Large intestine (tissue), 3 donors: ENCODE measurements around the gene LIPC. TPM values are rescaled to one million over a fixed set of nuclear protein-coding genes. Genes with fewer than 3 reads are reported as not detected.
A peak's percentile ranks its signal among the peaks of the same experiment; 100 is the strongest.

Experiments
- DNase-seq, 2 donors: peaks; one replicate each; pipeline versions ENCODE4 v3.0.0 to v3.0.0-alpha.2; 2013
- H3K27ac ChIP-seq: one replicate; pipeline ENCODE4 v1.5.1; 2013; ENCODE audit warnings: low read length
- H3K27me3 ChIP-seq: 2 replicates; pipeline ENCODE4 v1.6.1; 2013; ENCODE audit warnings: low read length; ENCODE audit not compliant: control insufficient read depth, insufficient read depth
- H3K36me3 ChIP-seq: 2 replicates; pipeline ENCODE4 v1.6.1; 2013; ENCODE audit warnings: low read length; ENCODE audit not compliant: control insufficient read depth, insufficient read depth
- H3K4me1 ChIP-seq: one replicate; pipeline ENCODE4 v1.6.1; 2013; ENCODE audit warnings: low read length; ENCODE audit not compliant: control insufficient read depth, insufficient read depth
- H3K4me3 ChIP-seq: one replicate; pipeline ENCODE4 v1.5.1; 2013; ENCODE audit warnings: low read length
- H3K9me3 ChIP-seq: one replicate; pipeline ENCODE4 v1.6.1; 2013; ENCODE audit warnings: mild to moderate bottlenecking, low read depth, low read length, moderate library complexity; ENCODE audit not compliant: control insufficient read depth
- WGBS: methylation state at CpG from one replicate; pipeline ENCODE4 v1.1.5; 2013; ENCODE audit warnings: low lambda C conversion rate; ENCODE audit not compliant: insufficient coverage; 5-methylcytosine and 5-hydroxymethylcytosine counted together
- polyA plus RNA-seq: library from polyadenylated mRNA; unstranded; fragments of 120-200 nt; gene quantifications from one replicate; pipeline ENCODE4 v1.2.1, GENCODE V29; 2013

The LIPC gene
- polyA plus RNA-seq, 1 donor, result 0.25 TPM

- Histone ChIP-seq H3K36me3 (no peaks in the 10 kb centered on the region), H3K27ac (no peak overlapping the region), H3K27me3 (no peaks in the 10 kb centered on the region), H3K9me3 (no peaks in the 10 kb centered on the region), H3K4me3 (no peak overlapping the region), H3K4me1 (peaks cover 8% of the 10 kb centered on the region)
- WGBS, result 60% methylated on average over 1 of the region's 7 CpGs
- no peak for DNase-seq
Observed at GRCh38 chr15:58432401-58432800, 610 bp downstream of the LIPC start.

- 67% methylated on average over 1 of the region's 4 CpGs for WGBS
- Histone ChIP-seq H3K4me3 (no peak overlapping the region), H3K27ac (no peak overlapping the region), H3K4me1 (peaks cover 9% of the 10 kb centered on the region), H3K9me3 (no peaks in the 10 kb centered on the region), H3K27me3 (no peaks in the 10 kb centered on the region), H3K36me3 (no peaks in the 10 kb centered on the region)
- no peak for DNase-seq
Observed at GRCh38 chr15:58433597-58434333, 2.0 kb downstream of the LIPC start.

- H3K36me3 ChIP-seq, result no peaks in the 10 kb centered on the region
- no peak overlapping the region for H3K4me3 ChIP-seq
- no peaks in the 10 kb centered on the region for H3K9me3 ChIP-seq
- H3K27ac ChIP-seq, result no peak overlapping the region
- H3K27me3 ChIP-seq, result no peaks in the 10 kb centered on the region
- no CpG with 5 or more reads among the region's 10 CpGs for WGBS
- H3K4me1 ChIP-seq, result peaks cover 12% of the 10 kb centered on the region
- no peak for DNase-seq
Observed at GRCh38 chr15:58434334-58434875, 2.6 kb downstream of the LIPC start.

GRCh38 chr15:58436552-58436951, 4.8 kb downstream of the LIPC start:
- Histone ChIP-seq H3K27me3 (no peaks in the 10 kb centered on the region), H3K4me3 (no peak overlapping the region), H3K27ac (no peak overlapping the region), H3K4me1 (peaks cover 29% of the 10 kb centered on the region), H3K9me3 (no peaks in the 10 kb centered on the region), H3K36me3 (no peaks in the 10 kb centered on the region)
- WGBS, result 92% methylated on average over 2 of the region's 4 CpGs
- DNase-seq, result no peak

GRCh38 chr15:58437531-58438105, 5.8 kb downstream of the LIPC start:
- peaks cover 31% of the 10 kb centered on the region for H3K4me1 ChIP-seq
- WGBS, result no CpG with 5 or more reads among the region's 9 CpGs
- H3K4me3 ChIP-seq, result no peak overlapping the region
- no peaks in the 10 kb centered on the region for H3K9me3 ChIP-seq
- H3K27me3 ChIP-seq, result no peaks in the 10 kb centered on the region
- no peaks in the 10 kb centered on the region for H3K36me3 ChIP-seq
- no peak overlapping the region for H3K27ac ChIP-seq
- no peak for DNase-seq

- H3K27ac ChIP-seq, result no peak overlapping the region
- WGBS, result no CpG with 5 or more reads among the region's 9 CpGs
- H3K4me3 ChIP-seq, result no peak overlapping the region
- no peaks in the 10 kb centered on the region for H3K27me3 ChIP-seq
- H3K4me1 ChIP-seq, result peaks cover 32% of the 10 kb centered on the region
- no peaks in the 10 kb centered on the region for H3K9me3 ChIP-seq
- DNase-seq, result no peak
- H3K36me3 ChIP-seq, result no peaks in the 10 kb centered on the region
Observed at GRCh38 chr15:58438111-58438510, 6.3 kb downstream of the LIPC start.

- Histone ChIP-seq H3K27ac (no peak overlapping the region), H3K9me3 (no peaks in the 10 kb centered on the region)
- WGBS, result 89% methylated on average over 4 of the region's 7 CpGs
Observed at GRCh38 chr15:58438956-58439355, 7.2 kb downstream of the LIPC start.

GRCh38 chr15:58440158-58440910, 8.5 kb downstream of the LIPC start:
- WGBS, result no CpG with 5 or more reads among the region's 7 CpGs
- peak overlapping the region; percentile 28 for H3K27ac ChIP-seq
- no peaks in the 10 kb centered on the region for H3K9me3 ChIP-seq
- no peaks in the 10 kb centered on the region for H3K36me3 ChIP-seq
- H3K4me3 ChIP-seq, result no peak overlapping the region
- peak in 1 of 2 donors; percentile 25 for DNase-seq
- no peaks in the 10 kb centered on the region for H3K27me3 ChIP-seq
- H3K4me1 ChIP-seq, result peaks cover 38% of the 10 kb centered on the region

More at GRCh38 chr15:58438956-58439355, 7.2 kb downstream of the LIPC start:
- H3K36me3 ChIP-seq, result no peaks in the 10 kb centered on the region
- no peak overlapping the region for H3K4me3 ChIP-seq
- H3K27me3 ChIP-seq, result no peaks in the 10 kb centered on the region
- peak in 1 of 2 donors; percentile 52 for DNase-seq
- H3K4me1 ChIP-seq, result peaks cover 33% of the 10 kb centered on the region

GRCh38 chr15:58440922-58441321, 9.1 kb downstream of the LIPC start:
- no peaks in the 10 kb centered on the region for H3K36me3 ChIP-seq
- no peaks in the 10 kb centered on the region for H3K27me3 ChIP-seq
- H3K9me3 ChIP-seq, result no peaks in the 10 kb centered on the region
- no peak overlapping the region for H3K4me3 ChIP-seq
- H3K27ac ChIP-seq, result peak overlapping the region; percentile 28
- no CpG with 5 or more reads among the region's 1 CpG for WGBS
- peaks cover 38% of the 10 kb centered on the region for H3K4me1 ChIP-seq
- DNase-seq, result peak in 1 of 2 donors; percentile 62

- Histone ChIP-seq H3K36me3 (no peaks in the 10 kb centered on the region), H3K4me1 (peaks cover 38% of the 10 kb centered on the region), H3K27ac (peak overlapping the region; percentile 28), H3K27me3 (no peaks in the 10 kb centered on the region), H3K9me3 (no peaks in the 10 kb centered on the region), H3K4me3 (no peak overlapping the region)
- no peak for DNase-seq
- 40% methylated on average over 1 of the region's 9 CpGs for WGBS
Observed at GRCh38 chr15:58441376-58442070, 9.7 kb downstream of the LIPC start.
